AG09319 (cell line): Measurements from ENCODE around the gene SCARB1.
A peak's percentile ranks its signal among the peaks of the same experiment; 100 is the strongest.

Experiments
- DNase-seq: peaks from one replicate; pipeline ENCODE4 v3.0.0-alpha.2; 2010; ENCODE audit warnings: low read depth; ENCODE audit errors: extremely low read depth
- CTCF ChIP-seq: IDR thresholded peaks from 2 replicates; pipeline ENCODE4 v1.5.1; 2011; ENCODE audit warnings: low read depth, mild to moderate bottlenecking, inconsistent platforms, low read length, moderate library complexity

Gene SCARB1

GRCh38 chr12:124771462-124772288, 92.0 kb downstream of the SCARB1 start:
- peak; percentile 24 for DNase-seq
- TF ChIP-seq CTCF = peak; percentile 97

DNA sequence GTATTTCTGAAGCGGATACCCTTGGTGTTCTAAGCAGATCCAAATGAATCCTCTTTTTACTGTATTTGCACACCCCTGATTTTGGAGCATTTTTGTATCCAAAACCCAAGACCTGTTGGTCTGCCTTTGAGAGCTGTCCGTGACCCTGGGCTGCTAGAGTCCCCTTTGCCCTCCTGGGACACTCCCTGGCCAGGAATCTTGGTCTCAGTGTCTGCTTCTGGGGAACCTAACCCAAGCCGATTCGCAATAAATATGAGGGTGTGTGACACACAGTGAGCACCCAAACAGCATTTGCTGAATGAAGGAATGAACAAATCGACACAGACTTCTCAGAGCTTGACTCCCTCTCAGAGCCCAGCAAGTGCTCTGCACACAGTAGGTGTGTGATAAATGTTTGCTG, 92.9 kb downstream of the SCARB1 start:
- no peak for TF ChIP-seq CTCF
- no peak for DNase-seq

GRCh38 chr12:124769881-124770512, 93.7 kb downstream of the SCARB1 start:
- DNase-seq = no peak
- no peak for TF ChIP-seq CTCF

DNA sequence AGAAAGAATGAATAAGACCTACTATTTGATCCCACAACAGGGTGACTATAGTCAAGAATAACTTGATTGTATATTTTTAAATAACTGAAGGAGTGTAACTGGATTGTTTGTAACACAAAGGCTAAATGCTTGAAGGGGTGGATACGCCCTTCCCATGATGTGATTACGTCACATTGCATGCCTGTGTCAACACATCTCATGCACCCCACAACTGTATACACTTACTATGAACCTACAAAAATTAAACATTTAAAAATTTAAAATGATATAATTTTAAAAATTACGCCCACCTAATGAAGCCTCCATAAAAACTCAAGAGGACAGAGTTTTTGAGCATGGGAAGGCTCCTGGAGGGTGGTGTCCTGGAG, 94.5 kb downstream of the SCARB1 start:
- TF ChIP-seq CTCF = no peak

DNA sequence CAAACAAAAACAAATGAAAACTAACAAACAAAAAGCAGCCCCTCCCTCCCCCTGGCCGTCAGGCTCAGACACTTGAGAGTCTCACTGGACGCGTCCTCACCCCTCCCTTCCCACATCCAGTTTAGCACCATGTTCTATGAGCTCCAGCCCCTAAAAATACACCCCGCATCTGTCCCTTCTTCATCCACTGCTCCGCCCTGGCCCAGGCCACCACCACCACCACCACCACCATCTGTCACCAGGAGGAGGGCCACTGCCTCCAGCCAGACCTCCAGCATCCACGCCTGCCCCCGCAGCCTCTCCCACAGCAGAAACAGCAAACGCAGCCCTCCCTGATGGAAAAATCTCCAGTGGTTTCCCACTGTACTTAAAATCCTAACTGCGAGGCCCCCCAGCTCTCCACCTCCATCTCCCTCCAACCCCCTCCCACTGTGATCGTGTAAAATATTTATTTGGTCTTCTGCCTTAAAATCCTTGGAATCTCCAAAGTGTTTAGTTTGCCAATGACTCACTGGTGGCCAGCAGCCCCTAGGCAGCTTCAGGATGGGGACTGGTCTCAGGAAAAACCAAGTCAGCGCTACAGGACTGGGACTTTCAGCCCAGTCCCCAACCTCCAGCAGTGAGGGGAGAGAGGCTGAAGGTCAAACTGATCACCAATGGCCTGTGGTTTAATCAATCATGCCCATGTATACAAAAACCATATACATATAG, 95.1 kb downstream of the SCARB1 start:
- DNase-seq = no peak
- no peak for TF ChIP-seq CTCF

More for the DNA sequence above, 94.5 kb downstream of the SCARB1 start:
- no peak for DNase-seq

GRCh38 chr12:124767066-124767821, 96.4 kb downstream of the SCARB1 start:
- peak; percentile 95 for TF ChIP-seq CTCF
- no peak for DNase-seq
